Stimulated activated CD4-positive, alpha-beta T cell treated with anti-CD3 and anti-CD28 coated beads, Interleukin-1b, Interleukin-23, amount 100 ng/mL, for 4 hours (primary cell): ENCODE results near the gene PRADC1.
"Not testable (repeated sequence)": the region's sequence is repeated elsewhere in the genome, so short reads cannot be mapped to it uniquely, and the experiment has no call there.

Experiments
- DNase-seq, 2 donors: peaks; one replicate each; pipeline ENCODE4 v3.0.0-alpha.2; 2020; ENCODE audit warnings: low read depth in 2 of 2

PRADC1 gene

GRCh38 chr2:73202156-73203054 lies 30.6 kb downstream of the PRADC1 start, which contains the start of gene NOTO:
TSS of gene NOTO (plus strand) at chr2:73202574. CDS start at chr2:73202667, 93 bp downstream.
- DNase-seq: no peak

GRCh38 chr2:73200281-73200680 lies 32.8 kb downstream of the PRADC1 start:
- not testable (repeated sequence) for DNase-seq

GRCh38 chr2:73197579-73197978 lies 35.5 kb downstream of the PRADC1 start:
- no peak for DNase-seq

GRCh38 chr2:73187549-73187948 lies 45.5 kb downstream of the PRADC1 start:
- no peak for DNase-seq

GRCh38 chr2:73185965-73186364 lies 47.1 kb downstream of the PRADC1 start:
- DNase-seq: no peak
